ENCODE measurements around the gene STPG3.

DNA sequence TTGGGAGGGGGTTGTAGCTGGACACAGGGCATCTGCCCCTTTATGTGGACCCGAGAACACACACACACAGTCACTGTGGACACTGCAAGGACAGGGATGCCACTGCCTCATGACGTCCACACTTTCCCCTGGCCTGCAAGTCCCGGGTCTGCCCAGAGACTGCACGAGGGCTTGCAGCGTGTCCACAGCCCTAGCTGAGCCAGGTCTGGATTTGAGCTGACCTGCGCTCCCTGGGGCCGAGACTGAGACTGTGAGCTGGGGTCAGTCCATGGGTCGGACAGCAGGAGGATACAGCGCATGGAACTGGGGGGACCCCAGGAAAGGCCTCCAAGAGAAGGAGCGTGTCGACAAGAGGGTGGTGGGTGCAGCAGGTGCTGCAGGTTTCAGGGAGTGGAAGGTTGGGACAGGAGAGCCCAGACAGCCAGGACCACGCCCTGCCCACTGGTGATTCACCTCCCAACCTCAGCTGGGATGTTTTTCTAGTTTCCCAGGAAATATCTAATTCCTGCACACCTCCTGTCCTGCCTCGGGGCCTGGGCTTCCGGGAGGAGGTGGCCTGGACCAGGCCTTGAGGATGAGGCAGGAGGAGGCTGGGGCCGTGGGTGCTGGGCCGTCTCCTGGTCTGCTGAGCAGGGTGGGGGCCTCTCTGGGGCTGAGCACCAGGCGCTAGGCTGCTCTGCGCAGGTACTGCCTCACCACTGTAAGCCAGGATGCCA is 24.6 kb upstream of the STPG3 start:
- TF ChIP-seq POLR2AphosphoS5 (IDR thresholded peaks at IDR 0.05; ENCODE audit: low read depth, low read length) (no peak), EZH2phosphoT487 (IDR thresholded peaks at IDR 0.05; ENCODE audit: borderline replicate concordance, low read depth) (no peak), RXRA (IDR thresholded peaks at IDR 0.05; ENCODE audit: borderline replicate concordance, low read depth) (no peak)
- TF ChIP-seq, protein P1, sequence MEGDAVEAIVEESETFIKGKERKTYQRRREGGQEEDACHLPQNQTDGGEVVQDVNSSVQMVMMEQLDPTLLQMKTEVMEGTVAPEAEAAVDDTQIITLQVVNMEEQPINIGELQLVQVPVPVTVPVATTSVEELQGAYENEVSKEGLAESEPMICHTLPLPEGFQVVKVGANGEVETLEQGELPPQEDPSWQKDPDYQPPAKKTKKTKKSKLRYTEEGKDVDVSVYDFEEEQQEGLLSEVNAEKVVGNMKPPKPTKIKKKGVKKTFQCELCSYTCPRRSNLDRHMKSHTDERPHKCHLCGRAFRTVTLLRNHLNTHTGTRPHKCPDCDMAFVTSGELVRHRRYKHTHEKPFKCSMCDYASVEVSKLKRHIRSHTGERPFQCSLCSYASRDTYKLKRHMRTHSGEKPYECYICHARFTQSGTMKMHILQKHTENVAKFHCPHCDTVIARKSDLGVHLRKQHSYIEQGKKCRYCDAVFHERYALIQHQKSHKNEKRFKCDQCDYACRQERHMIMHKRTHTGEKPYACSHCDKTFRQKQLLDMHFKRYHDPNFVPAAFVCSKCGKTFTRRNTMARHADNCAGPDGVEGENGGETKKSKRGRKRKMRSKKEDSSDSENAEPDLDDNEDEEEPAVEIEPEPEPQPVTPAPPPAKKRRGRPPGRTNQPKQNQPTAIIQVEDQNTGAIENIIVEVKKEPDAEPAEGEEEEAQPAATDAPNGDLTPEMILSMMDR (IDR thresholded peaks at IDR 0.05): no peak

Measured in SK-N-SH (cell line).